HepG2 (cell line): ENCODE results near the gene NPB. TPM values are rescaled to one million over a fixed set of nuclear protein-coding genes. Genes with fewer than 3 reads are reported as not detected.

ENCODE experiments used
- ASH2L ChIP-seq: fragments of 300-600, 200-600 bp; sonication (generic); IDR thresholded peaks from 2 replicates; pipeline ENCODE4 v1.7.0; 2017; ENCODE audit warnings: low read depth, mild to moderate bottlenecking, moderate library complexity, mixed read lengths, low read length; ENCODE audit not compliant: insufficient read length
- HIC2 ChIP-seq: sonication (generic); formaldehyde crosslinking; IDR thresholded peaks from 2 replicates; pipeline ENCODE4 v1.9.0; 2022; ENCODE audit warnings: low read depth, missing genetic modification reagents
- JUNB ChIP-seq: sonication (generic); formaldehyde crosslinking; IDR thresholded peaks from 2 replicates; pipeline ENCODE4 v1.8.0; 2022; ENCODE audit warnings: missing genetic modification reagents, mild to moderate bottlenecking, borderline replicate concordance
- THAP7 ChIP-seq: sonication (generic); formaldehyde crosslinking; IDR thresholded peaks from 2 replicates; pipeline ENCODE4 v1.8.1; 2023; ENCODE audit warnings: mild to moderate bottlenecking, missing genetic modification reagents
- YEATS4 ChIP-seq: sonication (generic); formaldehyde crosslinking; IDR thresholded peaks from 2 replicates; pipeline ENCODE4 v1.4.0; 2020; ENCODE audit warnings: missing genetic modification reagents, borderline replicate concordance
- ZNF230 ChIP-seq: sonication (generic); formaldehyde crosslinking; IDR thresholded peaks from 2 replicates; pipeline ENCODE4 v1.4.0; 2020; ENCODE audit warnings: mild to moderate bottlenecking, missing genetic modification reagents
- ZNF350 ChIP-seq: sonication (generic); formaldehyde crosslinking; IDR thresholded peaks from 2 replicates; pipeline ENCODE4 v1.4.0; 2020; ENCODE audit warnings: mild to moderate bottlenecking, low read depth, missing genetic modification reagents, borderline replicate concordance
- polyA plus RNA-seq, 8 experiments: library from polyadenylated mRNA; depleted of rRNA in 3 of 8; stranded (reverse) in 7 of 8; unstranded in 1 of 8; fragments of >200 nt; fragmentation: Illumina TruSeq in 4 of 8; extraction: Trizol in 4 of 8; gene quantifications; 2 replicates each; pipeline versions ENCODE4 v1.2.1 to v1.2.3, GENCODE V29; 2011 to 2016; ENCODE audit warnings: low read depth in 4 of 8, missing spikeins in 1 of 8, mixed read lengths in 1 of 8; ENCODE audit not compliant: insufficient read depth in 1 of 8
- total RNA-seq, 5 experiments: library from RNA; depleted of rRNA; stranded (reverse); fragments of >200 nt; fragmentation: Illumina TruSeq; extraction: Trizol; gene quantifications; 2 replicates each; pipeline ENCODE4 v1.2.3, GENCODE V29; 2016; ENCODE audit warnings: low read depth in 1 of 5
- TF ChIP-seq, protein P1 (sequence below), 2 experiments: fragments of 450-650 bp in 1 of 2; sonication (generic) in 1 of 2; formaldehyde crosslinking in 1 of 2; IDR thresholded peaks; 2 replicates each; pipeline versions ENCODE4 v1.6.1 to v1.8.0; 2016 to 2022; ENCODE audit warnings: antibody characterized with exemption in 1 of 2, mild to moderate bottlenecking in 1 of 2, missing genetic modification reagents in 1 of 2
- TF ChIP-seq, protein P2 (sequence below): sonication (generic); formaldehyde crosslinking; IDR thresholded peaks from 2 replicates; pipeline ENCODE4 v1.4.0; 2020; ENCODE audit warnings: mild to moderate bottlenecking, missing genetic modification reagents

Gene NPB
- total and polyA plus RNA-seq, 2 of the 13 experiments (the other 11 are each of a cell fraction or from before 2014, with no cell fraction given): 0.11 to 0.93 TPM

DNA sequence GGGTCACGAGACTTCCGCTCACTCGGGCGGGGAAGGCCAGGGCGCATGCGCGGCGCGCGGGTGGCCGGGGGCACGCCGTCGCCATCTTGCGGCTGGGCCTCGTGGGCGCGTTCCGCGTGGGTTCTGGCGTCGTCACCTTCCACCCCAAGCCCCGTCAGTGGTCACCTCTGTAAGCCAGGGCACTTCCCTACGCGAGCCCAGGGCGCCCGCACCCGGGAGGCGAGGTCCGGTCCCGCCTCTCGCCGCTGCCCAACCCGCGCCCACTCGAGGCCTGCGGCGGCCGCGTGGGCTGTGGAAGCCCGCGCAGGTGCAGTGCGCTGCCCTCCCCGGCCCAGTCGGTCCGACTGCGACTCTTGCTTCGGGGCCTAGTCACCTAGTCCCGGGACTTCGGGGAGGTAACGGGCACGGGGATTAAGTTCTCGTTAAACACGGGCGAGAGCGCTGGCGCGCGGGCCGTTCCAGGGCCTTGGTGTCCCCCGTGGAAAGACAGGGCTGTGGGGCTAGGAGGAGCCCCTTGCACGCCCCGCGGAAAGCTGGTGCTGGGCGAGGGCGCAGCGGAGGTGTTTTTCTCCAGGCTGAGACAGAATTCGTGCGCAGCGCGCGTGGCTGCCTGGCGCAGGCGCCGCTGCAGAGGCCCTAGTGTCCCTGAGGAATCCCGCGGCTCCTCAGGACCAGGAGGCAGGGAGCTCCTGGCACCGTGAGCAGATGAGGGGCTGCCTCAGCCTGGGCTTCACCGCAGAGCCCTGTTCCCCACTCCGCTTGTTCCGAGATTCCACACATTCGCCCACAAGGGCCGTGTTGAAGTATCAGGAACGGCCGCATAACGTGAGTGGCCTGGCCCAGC lies 30.4 kb upstream of the NPB start (continued):
- TF ChIP-seq YEATS4 (peak; percentile 100), HIC2 (CRISPR knock-in tag) (no peak; the same call in 1 of the 2 replicates), ZNF230 (CRISPR knock-in tag) (peak; percentile 88; the same call in 1 of the 2 replicates), ASH2L (peak; percentile 75), ZNF350 (CRISPR knock-in tag) (peak; percentile 9; the same call in 1 of the 2 replicates), THAP7 (peak; percentile 84; the same call in 1 of the 2 replicates), JUNB (CRISPR knock-in tag) (peak; percentile 74)
- TF ChIP-seq, protein P1, sequence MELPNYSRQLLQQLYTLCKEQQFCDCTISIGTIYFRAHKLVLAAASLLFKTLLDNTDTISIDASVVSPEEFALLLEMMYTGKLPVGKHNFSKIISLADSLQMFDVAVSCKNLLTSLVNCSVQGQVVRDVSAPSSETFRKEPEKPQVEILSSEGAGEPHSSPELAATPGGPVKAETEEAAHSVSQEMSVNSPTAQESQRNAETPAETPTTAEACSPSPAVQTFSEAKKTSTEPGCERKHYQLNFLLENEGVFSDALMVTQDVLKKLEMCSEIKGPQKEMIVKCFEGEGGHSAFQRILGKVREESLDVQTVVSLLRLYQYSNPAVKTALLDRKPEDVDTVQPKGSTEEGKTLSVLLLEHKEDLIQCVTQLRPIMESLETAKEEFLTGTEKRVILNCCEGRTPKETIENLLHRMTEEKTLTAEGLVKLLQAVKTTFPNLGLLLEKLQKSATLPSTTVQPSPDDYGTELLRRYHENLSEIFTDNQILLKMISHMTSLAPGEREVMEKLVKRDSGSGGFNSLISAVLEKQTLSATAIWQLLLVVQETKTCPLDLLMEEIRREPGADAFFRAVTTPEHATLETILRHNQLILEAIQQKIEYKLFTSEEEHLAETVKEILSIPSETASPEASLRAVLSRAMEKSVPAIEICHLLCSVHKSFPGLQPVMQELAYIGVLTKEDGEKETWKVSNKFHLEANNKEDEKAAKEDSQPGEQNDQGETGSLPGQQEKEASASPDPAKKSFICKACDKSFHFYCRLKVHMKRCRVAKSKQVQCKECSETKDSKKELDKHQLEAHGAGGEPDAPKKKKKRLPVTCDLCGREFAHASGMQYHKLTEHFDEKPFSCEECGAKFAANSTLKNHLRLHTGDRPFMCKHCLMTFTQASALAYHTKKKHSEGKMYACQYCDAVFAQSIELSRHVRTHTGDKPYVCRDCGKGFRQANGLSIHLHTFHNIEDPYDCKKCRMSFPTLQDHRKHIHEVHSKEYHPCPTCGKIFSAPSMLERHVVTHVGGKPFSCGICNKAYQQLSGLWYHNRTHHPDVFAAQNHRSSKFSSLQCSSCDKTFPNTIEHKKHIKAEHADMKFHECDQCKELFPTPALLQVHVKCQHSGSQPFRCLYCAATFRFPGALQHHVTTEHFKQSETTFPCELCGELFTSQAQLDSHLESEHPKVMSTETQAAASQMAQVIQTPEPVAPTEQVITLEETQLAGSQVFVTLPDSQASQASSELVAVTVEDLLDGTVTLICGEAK (IDR thresholded peaks at IDR 0.05): no peak
- TF ChIP-seq, protein P1 (CRISPR knock-in tag; IDR thresholded peaks at IDR 0.05): peak; percentile 83; the same call in 1 of the 2 replicates
- TF ChIP-seq, protein P2, sequence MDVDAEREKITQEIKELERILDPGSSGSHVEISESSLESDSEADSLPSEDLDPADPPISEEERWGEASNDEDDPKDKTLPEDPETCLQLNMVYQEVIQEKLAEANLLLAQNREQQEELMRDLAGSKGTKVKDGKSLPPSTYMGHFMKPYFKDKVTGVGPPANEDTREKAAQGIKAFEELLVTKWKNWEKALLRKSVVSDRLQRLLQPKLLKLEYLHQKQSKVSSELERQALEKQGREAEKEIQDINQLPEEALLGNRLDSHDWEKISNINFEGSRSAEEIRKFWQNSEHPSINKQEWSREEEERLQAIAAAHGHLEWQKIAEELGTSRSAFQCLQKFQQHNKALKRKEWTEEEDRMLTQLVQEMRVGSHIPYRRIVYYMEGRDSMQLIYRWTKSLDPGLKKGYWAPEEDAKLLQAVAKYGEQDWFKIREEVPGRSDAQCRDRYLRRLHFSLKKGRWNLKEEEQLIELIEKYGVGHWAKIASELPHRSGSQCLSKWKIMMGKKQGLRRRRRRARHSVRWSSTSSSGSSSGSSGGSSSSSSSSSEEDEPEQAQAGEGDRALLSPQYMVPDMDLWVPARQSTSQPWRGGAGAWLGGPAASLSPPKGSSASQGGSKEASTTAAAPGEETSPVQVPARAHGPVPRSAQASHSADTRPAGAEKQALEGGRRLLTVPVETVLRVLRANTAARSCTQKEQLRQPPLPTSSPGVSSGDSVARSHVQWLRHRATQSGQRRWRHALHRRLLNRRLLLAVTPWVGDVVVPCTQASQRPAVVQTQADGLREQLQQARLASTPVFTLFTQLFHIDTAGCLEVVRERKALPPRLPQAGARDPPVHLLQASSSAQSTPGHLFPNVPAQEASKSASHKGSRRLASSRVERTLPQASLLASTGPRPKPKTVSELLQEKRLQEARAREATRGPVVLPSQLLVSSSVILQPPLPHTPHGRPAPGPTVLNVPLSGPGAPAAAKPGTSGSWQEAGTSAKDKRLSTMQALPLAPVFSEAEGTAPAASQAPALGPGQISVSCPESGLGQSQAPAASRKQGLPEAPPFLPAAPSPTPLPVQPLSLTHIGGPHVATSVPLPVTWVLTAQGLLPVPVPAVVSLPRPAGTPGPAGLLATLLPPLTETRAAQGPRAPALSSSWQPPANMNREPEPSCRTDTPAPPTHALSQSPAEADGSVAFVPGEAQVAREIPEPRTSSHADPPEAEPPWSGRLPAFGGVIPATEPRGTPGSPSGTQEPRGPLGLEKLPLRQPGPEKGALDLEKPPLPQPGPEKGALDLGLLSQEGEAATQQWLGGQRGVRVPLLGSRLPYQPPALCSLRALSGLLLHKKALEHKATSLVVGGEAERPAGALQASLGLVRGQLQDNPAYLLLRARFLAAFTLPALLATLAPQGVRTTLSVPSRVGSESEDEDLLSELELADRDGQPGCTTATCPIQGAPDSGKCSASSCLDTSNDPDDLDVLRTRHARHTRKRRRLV (CRISPR knock-in tag): 0 out of 2 replicates have a peak, but pooled peaks have one; percentile 32
